ENCODE results near the gene AATF. TPM values are rescaled to one million over a fixed set of nuclear protein-coding genes. Genes with fewer than 3 reads are reported as not detected.
A peak's percentile ranks its signal among the peaks of the same experiment; 100 is the strongest.

AATF gene
- total and polyA plus RNA-seq, 2 of the 8 experiments (the other 6 are each of a cell fraction or from before 2014, with no cell fraction given) = 20.1 to 62.8 TPM

GRCh38 chr17:36934692-36935630, 13.8 kb upstream of the AATF start (continued):
- TF ChIP-seq CEBPB (IDR thresholded peaks at IDR 0.05; ENCODE audit: low read depth, low read length) (no peak), SAP30 (IDR thresholded peaks at IDR 0.05; ENCODE audit: insufficient read depth, insufficient replicate concordance, low read length) (no peak), E2F6 (IDR thresholded peaks at IDR 0.05) (no peak; the same call in 1 of the 2 replicates), KDM5A (IDR thresholded peaks at IDR 0.05; ENCODE audit: low read length) (no peak), GABPA (IDR thresholded peaks at IDR 0.05; ENCODE audit: borderline replicate concordance, insufficient read depth, low read length) (peak; percentile 68), CTCF (IDR thresholded peaks at IDR 0.05; ENCODE audit: control extremely low read depth in 1 of 3, insufficient read depth in 1 of 3, low read depth in 1 of 3, low read length in 3 of 3) (no peak), ZNF274 (IDR thresholded peaks at IDR 0.05; ENCODE audit: borderline replicate concordance, extremely low read depth, low read length) (no peak), SP2 (IDR thresholded peaks at IDR 0.05; ENCODE audit: low read length) (no peak), POU5F1 (IDR thresholded peaks at IDR 0.05; ENCODE audit: low read depth, low read length) (no peak), MAX (IDR thresholded peaks at IDR 0.05) (no peak; the same call in 1 of the 2 replicates), RFX5 (IDR thresholded peaks at IDR 0.05; ENCODE audit: borderline replicate concordance, low read depth, low read length) (no peak)

Data from H1 (cell line).